Smooth muscle cell (in vitro differentiated cells): ENCODE results near the gene TTLL3. TPM values are rescaled to one million over a fixed set of nuclear protein-coding genes. Genes with fewer than 3 reads are reported as not detected.

Experiments
- DNase-seq: peaks from one replicate; lab custom pipeline; 2025; ENCODE audit not compliant: unreplicated experiment; lab: John Stamatoyannopoulos, UW
- H2AFZ ChIP-seq: fragments of 200-600 bp; sonication (generic); 2 replicates; pipeline ENCODE4 v1.6.0; 2016; ENCODE audit warnings: antibody characterized with exemption, low read depth, mild to moderate bottlenecking
- H3F3A ChIP-seq: fragments of 200-600 bp; sonication (generic); 2 replicates; pipeline ENCODE4 v1.6.0; 2017; ENCODE audit warnings: antibody characterized with exemption, low read depth
- H3K27ac ChIP-seq: fragments of 200-600 bp; sonication (generic); 2 replicates; pipeline ENCODE4 v1.5.1; 2016; ENCODE audit warnings: low read depth, mild to moderate bottlenecking
- H3K27me3 ChIP-seq: fragments of 200-600 bp; sonication (generic); 2 replicates; pipeline ENCODE4 v1.6.1; 2016; ENCODE audit warnings: low read depth, mild to moderate bottlenecking
- H3K36me3 ChIP-seq: fragments of 200-600 bp; sonication (generic); 2 replicates; pipeline ENCODE4 v1.5.1; 2016; ENCODE audit warnings: low read depth
- H3K4me1 ChIP-seq: fragments of 200-600 bp; sonication (generic); 2 replicates; pipeline ENCODE4 v1.5.1; 2016; ENCODE audit warnings: low read depth
- H3K4me2 ChIP-seq: fragments of 200-600 bp; sonication (generic); 2 replicates; pipeline ENCODE4 v1.6.0; 2016; ENCODE audit warnings: mild to moderate bottlenecking
- H3K4me3 ChIP-seq: fragments of 200-600 bp; sonication (generic); 2 replicates; pipeline ENCODE4 v1.5.1; 2016; ENCODE audit warnings: mild to moderate bottlenecking
- H3K79me2 ChIP-seq: fragments of 200-600 bp; sonication (generic); 2 replicates; pipeline ENCODE4 v1.6.0; 2016; ENCODE audit warnings: low read depth, mild to moderate bottlenecking
- H3K9ac ChIP-seq: fragments of 200-600 bp; sonication (generic); 2 replicates; pipeline ENCODE4 v1.6.0; 2016; ENCODE audit warnings: low read depth
- H3K9me3 ChIP-seq: fragments of 200-600 bp; sonication (generic); replicated peaks from 2 replicates; pipeline ENCODE4 v1.5.1; 2016; ENCODE audit warnings: low read depth
- H4K20me1 ChIP-seq: fragments of 200-600 bp; sonication (generic); 2 replicates; pipeline ENCODE4 v1.6.0; 2016; ENCODE audit warnings: low read depth
- CTCF ChIP-seq: fragments of 200-600 bp; sonication (generic); IDR thresholded peaks from 2 replicates; pipeline ENCODE4 v1.5.1; 2017; ENCODE audit warnings: borderline replicate concordance, mild to moderate bottlenecking, antibody characterized with exemption; ENCODE audit not compliant: insufficient read depth, poor library complexity, severe bottlenecking
- WGBS: methylation state at CpG from one replicate; pipeline ENCODE4 v1.1.7; 2016; ENCODE audit warnings: low lambda C conversion rate; 5-methylcytosine and 5-hydroxymethylcytosine counted together
- polyA plus RNA-seq: library from polyadenylated mRNA; unstranded; fragments of >200 nt; fragmentation: Nextera tagmentation; extraction: Ambion mirVana; gene quantifications from 2 replicates; pipeline ENCODE4 v1.2.1, GENCODE V29; 2016
- total RNA-seq: library from RNA; depleted of rRNA; stranded (reverse); fragments of >200 nt; gene quantifications from 2 replicates; pipeline ENCODE4 v1.2.3, GENCODE V29; 2014

The TTLL3 gene
- total and polyA plus RNA-seq, 2 experiments from 2014 or later, result 16.4 to 25.6 TPM

GRCh38 chr3:9820946-9821345 lies 10.9 kb downstream of the TTLL3 start:
- no peak for DNase-seq
- H3K79me2 ChIP-seq, result no peaks in the 10 kb centered on the region
- H4K20me1 ChIP-seq, result no peaks in the 10 kb centered on the region
- TF ChIP-seq CTCF, result peak; percentile 8
- no peaks in the 10 kb centered on the region for H3K9me3 ChIP-seq
- H3F3A ChIP-seq, result no peaks in the 10 kb centered on the region
- H2AFZ ChIP-seq, result no peak overlapping the region
- no peaks in the 10 kb centered on the region for H3K36me3 ChIP-seq
- no peaks in the 10 kb centered on the region for H3K27me3 ChIP-seq
- H3K4me3 ChIP-seq, result no peak overlapping the region
- H3K4me2 ChIP-seq, result no peak overlapping the region
- H3K27ac ChIP-seq, result no peak overlapping the region
- WGBS, result 44% methylated on average over 2 of the region's 2 CpGs
- H3K9ac ChIP-seq, result no peak overlapping the region
- no peaks in the 10 kb centered on the region for H3K4me1 ChIP-seq

- WGBS, result 88% methylated on average over 14 of the region's 14 CpGs
- no peaks in the 10 kb centered on the region for H3K27me3 ChIP-seq
Observed at GRCh38 chr3:9825451-9826040, 15.5 kb downstream of the TTLL3 start.

GRCh38 chr3:9826815-9827573 lies 16.9 kb downstream of the TTLL3 start:
- no peak overlapping the region for H3K27ac ChIP-seq
- no peak overlapping the region for H3K4me2 ChIP-seq
- no peaks in the 10 kb centered on the region for H4K20me1 ChIP-seq
- no peak overlapping the region for H3K9ac ChIP-seq
- H3K4me3 ChIP-seq, result no peak overlapping the region
- no peak overlapping the region for H2AFZ ChIP-seq
- 81% methylated on average over 20 of the region's 20 CpGs for WGBS
- no peak for DNase-seq
- no peaks in the 10 kb centered on the region for H3K9me3 ChIP-seq
- H3K36me3 ChIP-seq, result no peaks in the 10 kb centered on the region
- peak; percentile 13 for TF ChIP-seq CTCF
- H3K79me2 ChIP-seq, result no peaks in the 10 kb centered on the region
- H3K27me3 ChIP-seq, result no peaks in the 10 kb centered on the region
- no peaks in the 10 kb centered on the region for H3K4me1 ChIP-seq
- H3F3A ChIP-seq, result no peaks in the 10 kb centered on the region

More at GRCh38 chr3:9825451-9826040, 15.5 kb downstream of the TTLL3 start:
- no peak overlapping the region for H2AFZ ChIP-seq
- H3K27ac ChIP-seq, result no peak overlapping the region
- H3K9me3 ChIP-seq, result no peaks in the 10 kb centered on the region
- H3K4me2 ChIP-seq, result no peak overlapping the region
- H3K4me3 ChIP-seq, result no peak overlapping the region
- no peak for TF ChIP-seq CTCF
- H3K9ac ChIP-seq, result no peak overlapping the region
- DNase-seq, result no peak
- no peaks in the 10 kb centered on the region for H3K36me3 ChIP-seq
- no peaks in the 10 kb centered on the region for H3K4me1 ChIP-seq
- H3K79me2 ChIP-seq, result no peaks in the 10 kb centered on the region
- H3F3A ChIP-seq, result no peaks in the 10 kb centered on the region
- no peaks in the 10 kb centered on the region for H4K20me1 ChIP-seq
